Measurements from ENCODE around the gene ZNF687.

The ZNF687 gene

DNA sequence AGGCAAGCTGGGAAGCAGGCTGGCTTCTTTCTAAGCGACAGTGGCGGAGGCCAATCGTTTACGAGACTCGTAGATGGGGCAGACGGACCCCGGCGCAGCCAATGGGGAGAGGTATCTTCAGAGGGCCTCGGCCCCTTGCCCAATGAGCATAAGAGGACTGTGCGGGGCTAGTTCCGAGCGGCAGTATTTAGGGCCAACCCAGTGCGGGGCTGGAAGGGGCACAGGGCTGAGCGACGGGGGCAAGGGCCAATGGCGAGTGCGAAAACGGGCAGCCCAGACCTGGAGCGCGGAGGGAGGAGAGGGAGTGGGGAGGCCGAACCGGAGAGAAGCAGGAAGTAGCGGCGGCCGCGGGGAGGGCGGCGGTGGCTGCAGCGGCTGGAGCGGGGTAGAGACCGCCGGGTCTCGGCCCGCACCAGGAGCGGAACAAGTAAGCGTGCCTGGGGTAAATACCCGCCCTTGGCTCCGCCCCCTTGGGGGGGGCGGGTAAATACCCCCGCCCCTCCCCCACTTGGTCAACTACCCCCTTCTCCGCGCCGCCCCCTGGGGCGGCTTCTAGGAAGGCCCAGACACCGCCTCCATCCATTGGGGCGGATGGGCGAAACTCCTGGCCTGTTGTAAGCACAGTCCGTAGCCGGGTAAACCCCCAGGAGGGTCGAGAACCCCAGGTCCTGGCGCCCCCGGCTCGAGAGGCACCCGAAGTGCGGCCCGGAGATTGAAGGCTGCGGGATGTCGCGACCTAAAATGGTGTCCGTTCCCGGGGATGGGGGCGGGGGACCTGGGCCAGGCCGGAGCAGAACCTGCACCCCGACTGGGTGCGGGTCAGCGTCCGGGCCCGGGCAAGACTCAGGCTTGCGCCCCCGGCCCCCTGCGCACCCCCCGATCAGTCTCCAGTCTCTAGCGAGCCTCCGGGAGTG lies at the start of gene ZNF687:
Gene ZNF687, plus strand, starts transcription at position 331 of the 914 bp plus-strand sequence. CDS start 3,993 bp downstream, outside the sequence.
- peak; percentile 99 to 100 (median 100) for DNase-seq

- no peak for DNase-seq
These were observed 46.9 kb upstream of the ZNF687 start for GRCh38 chr1:151235235-151235634.

DNA sequence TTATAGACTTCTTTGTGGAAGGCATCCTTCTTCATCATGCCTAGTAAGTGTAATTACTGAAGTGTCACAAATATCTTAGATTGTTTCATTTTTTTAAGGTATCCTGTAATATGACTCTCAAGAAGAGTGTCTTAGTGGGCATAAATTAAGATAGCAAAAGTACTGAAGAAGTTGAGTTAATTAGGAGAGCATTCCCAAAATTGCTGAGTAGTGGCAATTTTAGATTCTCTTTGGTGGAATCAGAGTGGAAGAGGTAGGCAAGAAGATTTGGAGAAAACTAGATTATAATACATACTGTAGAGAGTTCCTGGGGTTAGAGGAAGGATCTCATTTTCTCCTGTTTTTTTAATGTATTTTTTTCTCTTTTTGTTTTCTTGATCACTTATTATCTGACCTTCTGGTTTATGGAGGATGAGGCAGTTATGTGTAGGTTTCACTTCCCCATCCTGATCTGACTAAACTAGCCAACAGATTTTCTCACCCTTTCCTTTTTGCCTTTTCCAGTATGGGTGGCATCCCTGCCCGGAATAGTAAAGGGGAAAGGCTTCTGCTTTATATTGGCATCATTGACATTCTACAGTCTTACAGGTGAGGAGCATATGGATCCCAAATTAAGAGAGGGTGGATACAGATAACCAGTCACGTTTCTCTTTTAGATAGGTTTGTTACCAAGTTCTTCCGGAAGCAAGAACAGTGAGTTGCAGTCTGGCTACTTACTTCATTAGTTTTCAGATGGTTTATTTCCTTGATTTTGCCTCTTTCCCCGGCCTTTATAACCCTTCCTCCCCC lies 44.2 kb upstream of the ZNF687 start:
- DNase-seq: peak; percentile 42 to 72 (median 65)

GRCh38 chr1:151238467-151238739 lies 43.7 kb upstream of the ZNF687 start:
- DNase-seq: no peak

DNA sequence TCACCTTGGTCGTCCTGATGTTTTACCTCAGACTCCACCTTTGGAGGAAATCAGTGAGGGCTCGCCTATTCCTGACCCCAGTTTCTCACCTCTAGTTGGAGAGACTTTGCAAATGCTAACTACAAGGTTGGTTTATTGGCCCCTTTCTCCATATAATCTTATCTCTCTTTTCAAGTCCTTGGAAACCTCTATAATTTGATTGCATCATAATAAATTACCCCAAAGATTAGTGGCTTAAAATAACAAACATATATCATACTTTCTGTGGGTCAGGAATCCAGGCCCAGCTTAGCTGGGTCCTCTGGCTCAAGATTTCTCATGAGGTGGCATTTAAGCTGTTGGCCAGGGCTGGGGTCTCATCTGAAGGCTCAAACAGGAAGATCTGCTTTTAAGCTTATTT lies 39.7 kb upstream of the ZNF687 start:
- DNase-seq: no peak

DNA sequence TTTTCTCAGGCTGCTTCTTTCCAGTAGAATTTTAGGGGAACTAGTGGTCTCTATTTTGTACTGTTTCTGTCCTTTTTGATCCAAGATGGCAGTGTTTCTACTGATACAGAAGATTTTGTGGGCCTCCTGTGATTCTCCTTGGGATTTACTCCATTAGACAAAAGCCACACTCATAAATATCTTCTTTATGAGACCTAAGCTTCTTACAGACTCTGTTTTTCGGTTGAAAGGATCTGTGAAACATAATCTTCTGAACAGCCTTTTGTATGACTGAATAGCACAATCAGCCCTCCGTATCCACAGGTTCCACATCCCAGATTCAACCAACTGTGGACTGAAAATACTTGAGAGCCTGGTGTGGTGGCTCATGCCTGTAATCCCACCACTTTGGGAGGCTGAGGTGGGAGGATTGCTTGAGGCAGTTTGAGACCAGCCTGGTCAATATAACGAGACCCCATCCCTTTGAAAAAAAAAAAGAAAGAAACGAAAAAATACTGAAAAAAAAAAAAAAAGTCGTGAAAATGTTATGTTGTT lies 38.3 kb upstream of the ZNF687 start:
- DNase-seq: no peak

DNA sequence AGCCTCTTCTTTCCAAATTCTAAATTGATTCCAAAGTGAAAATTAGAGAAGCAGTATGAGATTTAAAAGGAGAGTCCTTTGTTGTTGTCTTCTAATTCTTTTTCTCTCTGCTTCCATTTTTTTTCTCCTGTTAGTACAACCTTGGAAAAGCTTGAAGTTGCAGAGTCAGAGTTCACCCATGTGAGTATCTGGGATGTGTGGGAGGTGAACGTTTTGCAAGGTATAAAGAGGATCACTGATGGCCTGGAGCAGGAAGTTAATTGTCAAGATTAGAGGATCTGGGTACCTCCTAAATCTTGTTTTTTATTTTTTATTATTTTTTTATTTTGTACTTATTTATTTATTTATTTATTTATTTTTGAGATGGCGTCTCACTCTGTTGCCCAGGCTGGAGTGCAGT lies 35.3 kb upstream of the ZNF687 start:
- DNase-seq: peak in 2 of 3 donors; percentile 23 to 24

DNA sequence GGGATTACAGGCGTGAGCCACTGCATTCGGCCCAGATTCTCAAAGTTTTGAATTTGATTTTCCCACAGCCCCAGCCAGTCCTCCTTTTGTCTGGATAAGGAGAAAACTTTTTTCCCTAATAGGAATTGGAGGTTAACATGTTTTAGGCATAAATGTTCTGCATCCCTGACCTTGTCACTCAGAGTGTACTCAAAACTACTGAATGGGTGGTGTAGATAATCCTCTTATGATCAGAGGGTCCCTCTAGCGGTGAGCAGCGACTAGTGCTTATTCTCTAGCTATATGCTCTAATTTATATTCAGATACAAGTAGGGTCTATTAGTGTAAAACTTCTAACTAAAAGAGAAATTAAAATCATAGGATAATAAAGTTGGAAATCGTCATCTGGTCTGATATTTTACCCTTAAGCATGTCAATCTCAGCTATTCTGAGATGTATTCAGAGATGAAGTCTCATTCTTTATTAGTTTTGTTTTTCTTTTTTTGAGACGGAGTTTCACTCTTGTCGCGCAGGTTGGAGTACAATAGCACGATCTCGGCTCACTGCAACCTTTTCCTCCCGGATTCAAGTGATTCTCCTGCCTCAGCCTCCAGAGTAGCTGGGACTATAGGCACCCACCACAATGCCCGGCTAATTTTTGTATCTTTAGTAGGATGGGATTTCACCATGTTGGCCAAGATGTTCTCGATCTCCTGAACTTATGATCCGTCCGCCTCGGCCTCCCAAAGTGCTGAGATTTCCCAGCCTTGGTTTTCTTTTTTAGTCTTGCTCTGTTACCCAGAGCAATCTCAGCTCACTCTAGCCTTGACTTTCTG lies 30.2 kb upstream of the ZNF687 start:
- peak; percentile 85 to 89 (median 85) for DNase-seq

- DNase-seq: peak; percentile 97 to 99 (median 99)
These were observed 27.6 kb upstream of the ZNF687 start, which contains the start of gene PSMD4 for GRCh38 chr1:151254217-151255213. PSMD4 (plus strand) TSS chr1:151254734; CDS start chr1:151254783, 49 bp downstream.

DNA sequence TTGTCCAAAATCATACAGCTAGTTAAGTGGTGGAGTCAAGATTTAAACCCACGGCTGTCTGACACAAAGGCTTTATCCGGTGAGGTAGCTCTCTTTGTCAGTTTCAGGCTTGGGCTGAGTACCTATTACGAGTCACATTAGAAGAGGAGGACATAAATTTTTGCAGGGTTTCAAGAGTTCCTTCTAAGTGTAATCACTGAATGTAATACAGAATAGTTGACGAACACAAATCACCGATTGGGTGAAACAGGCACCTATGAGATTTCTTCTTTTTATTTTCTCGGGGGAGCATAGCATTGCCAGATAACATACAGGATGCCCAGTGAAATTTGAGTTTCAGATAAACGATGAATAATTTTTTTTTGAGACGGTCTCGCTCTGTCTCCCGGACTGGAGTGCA lies 26.7 kb upstream of the ZNF687 start:
- peak; percentile 13 to 22 (median 22) for DNase-seq

- no peak for DNase-seq
These were observed 22.7 kb upstream of the ZNF687 start for GRCh38 chr1:151259351-151259750.

- no peak for DNase-seq
These were observed 16.5 kb upstream of the ZNF687 start for GRCh38 chr1:151265446-151266236.

DNA sequence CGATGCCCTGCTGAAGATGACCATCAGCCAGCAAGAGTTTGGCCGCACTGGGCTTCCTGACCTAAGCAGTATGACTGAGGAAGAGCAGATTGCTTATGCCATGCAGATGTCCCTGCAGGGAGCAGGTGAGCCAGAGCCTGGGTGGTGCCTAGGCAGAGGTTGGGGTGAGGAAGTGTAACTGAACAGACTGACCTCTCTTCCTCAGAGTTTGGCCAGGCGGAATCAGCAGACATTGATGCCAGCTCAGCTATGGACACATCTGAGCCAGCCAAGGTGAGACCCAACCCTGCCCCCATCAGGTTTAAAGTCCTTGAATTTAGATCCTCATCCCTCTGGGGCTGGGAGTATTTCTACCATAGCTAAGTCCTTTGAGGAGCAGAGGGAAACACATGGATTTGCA lies 15.8 kb upstream of the ZNF687 start:
- no peak for DNase-seq

DNA sequence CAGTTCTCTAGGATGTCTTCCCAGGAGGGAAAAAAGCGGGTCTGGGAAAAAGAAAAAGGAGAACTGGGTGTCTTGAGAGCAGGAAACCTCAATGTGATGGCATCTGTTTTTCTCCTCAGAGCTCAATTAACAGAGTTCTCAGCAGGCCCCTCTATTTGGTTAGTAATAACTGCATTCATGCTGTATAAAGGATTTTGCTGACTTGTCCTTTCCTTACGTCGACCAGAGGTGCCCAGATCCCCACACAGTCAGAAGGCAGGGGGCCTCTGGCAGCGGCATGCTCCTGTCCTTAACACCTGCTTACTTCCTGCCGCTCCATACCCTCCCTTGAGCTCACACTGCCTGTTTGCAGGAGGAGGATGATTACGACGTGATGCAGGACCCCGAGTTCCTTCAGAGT lies 15.3 kb upstream of the ZNF687 start:
- DNase-seq: no peak

- DNase-seq: no peak
These were observed 14.3 kb upstream of the ZNF687 start for GRCh38 chr1:151267760-151268159.

DNA sequence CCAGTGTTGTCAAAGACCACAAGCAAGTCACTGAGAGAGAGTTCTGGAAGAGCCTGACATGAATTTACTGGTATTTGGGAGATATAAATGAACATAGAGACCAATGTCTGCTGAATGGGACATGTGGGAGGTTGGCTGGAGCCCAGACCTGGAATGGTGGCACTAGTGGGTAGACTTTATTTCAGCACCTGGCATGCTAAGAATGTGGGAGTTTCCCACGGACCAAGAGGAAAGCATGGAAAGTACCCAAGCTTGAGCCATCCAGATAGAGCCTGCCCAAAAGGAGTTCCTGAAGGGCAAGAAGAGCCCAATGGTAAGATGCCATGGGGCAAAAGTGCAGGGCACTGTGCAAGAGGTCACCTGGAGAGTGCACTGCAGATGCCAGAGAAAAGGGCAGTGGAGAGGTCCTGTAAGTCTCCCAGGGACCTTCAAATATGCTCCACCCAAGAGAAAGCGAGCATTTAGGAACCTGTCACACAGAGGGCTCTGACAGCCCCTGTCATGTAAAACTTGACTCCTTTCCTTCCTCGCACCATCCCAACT lies 8.1 kb upstream of the ZNF687 start:
- peak in 1 of 3 donors; percentile 9 for DNase-seq

- peak; percentile 33 to 54 (median 36) for DNase-seq
These were observed 6.8 kb upstream of the ZNF687 start for GRCh38 chr1:151275341-151275740.

- peak; percentile 84 to 96 (median 94) for DNase-seq
These were observed 4.8 kb upstream of the ZNF687 start for GRCh38 chr1:151277249-151277648.

DNA sequence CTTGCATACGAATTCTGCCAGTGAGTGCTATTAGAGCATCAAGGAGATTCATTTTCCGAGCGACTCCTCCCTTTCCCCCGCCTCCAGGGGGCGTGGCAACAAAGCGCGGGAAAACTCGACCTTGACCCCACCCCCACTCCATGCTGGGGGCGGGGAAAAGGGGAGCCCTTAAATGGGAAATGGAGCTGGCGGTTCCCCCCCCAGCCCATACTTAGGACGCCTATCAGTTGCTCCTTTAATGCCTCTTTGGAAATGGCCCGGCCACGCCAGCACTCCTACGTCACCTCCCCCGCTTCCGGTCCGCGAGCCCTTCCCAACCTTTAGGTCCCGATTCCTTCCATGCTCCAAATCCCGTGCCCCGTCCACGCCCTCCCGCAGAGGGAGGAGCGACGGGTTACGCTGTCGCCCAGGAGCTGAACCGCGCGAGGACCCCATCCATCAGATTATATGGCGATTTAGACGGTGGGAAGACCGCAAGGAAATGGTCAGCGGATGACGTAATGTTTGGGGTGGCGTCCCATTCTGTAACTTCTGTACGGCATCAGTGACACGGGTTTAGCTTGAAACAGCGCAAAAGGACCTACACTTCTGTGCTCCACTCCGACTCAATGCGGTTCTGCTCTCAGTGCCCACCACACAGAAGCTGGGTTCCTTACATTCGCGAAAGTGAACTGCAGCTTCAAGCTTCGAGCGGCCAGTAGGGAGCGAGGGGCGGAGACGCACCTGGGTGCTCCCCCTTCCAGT lies 702 bp upstream of the ZNF687 start:
- DNase-seq: peak; percentile 98 to 99 (median 99)
